Endothelial cell of umbilical vein (primary cell): ENCODE measurements around the gene TOMM34. TPM values are rescaled to one million over a fixed set of nuclear protein-coding genes. Genes with fewer than 3 reads are reported as not detected.

ENCODE experiments used
- BruUV-seq: library from RNA; stranded (reverse); fragments of 400-500 nt; replicated peaks from 2 replicates; lab custom pipeline; 2021; lab: Mats Ljungman, UMichigan
- CTCF ChIA-PET: fragments of 300-600, 350-600 bp; sonication (Branson Sonifier 250); formaldehyde crosslinking; loops from one replicate; lab custom pipeline; 2021; ENCODE audit warnings: antibody characterized with exemption, inconsistent platforms; lab: Charles Lee
- POLR2A ChIA-PET: fragments of 300-600, 350-600 bp; sonication (Branson Sonifier 250); formaldehyde crosslinking; loops from one replicate; lab custom pipeline; 2021; ENCODE audit warnings: antibody characterized with exemption, inconsistent platforms; lab: Charles Lee
- DNase-seq: peaks from one replicate; pipeline ENCODE4 v3.0.0-alpha.2; 2011; ENCODE audit warnings: low read depth, low spot score
- FAIRE-seq: peaks from 2 replicates; lab custom pipeline; 2011; peaks lifted over from hg19 to GRCh38; lab: Jason Lieb, UNC
- H2AFZ ChIP-seq: 2 replicates; pipeline ENCODE4 v1.6.0; 2012; ENCODE audit warnings: low read depth, low read length, control low read depth, inconsistent platforms
- H3K27ac ChIP-seq: 2 replicates; pipeline ENCODE4 v1.5.1; 2011; ENCODE audit warnings: low read depth, mild to moderate bottlenecking, control low read depth, low read length, moderate library complexity; ENCODE audit not compliant: insufficient read depth
- H3K27me3 ChIP-seq, 2 experiments: 2 replicates each; pipeline versions ENCODE4 v1.6.0 to v1.6.1; 2011; ENCODE audit warnings: low read length in 2 of 2, mixed read lengths in 1 of 2; ENCODE audit not compliant: control insufficient read depth in 2 of 2, insufficient read depth in 2 of 2
- H3K36me3 ChIP-seq, 2 experiments: 2 replicates in 1 of 2; 3 replicates in 1 of 2; pipeline ENCODE4 v1.5.1; 2011; ENCODE audit warnings: low read length in 2 of 2, mild to moderate bottlenecking in 1 of 2, moderate library complexity in 1 of 2; ENCODE audit not compliant: control insufficient read depth in 2 of 2, insufficient read depth in 2 of 2; ENCODE audit errors: extremely low read depth in 1 of 2
- H3K4me1 ChIP-seq: 3 replicates; pipeline ENCODE4 v1.5.1; 2011; ENCODE audit warnings: mild to moderate bottlenecking, low read length; ENCODE audit not compliant: control insufficient read depth, insufficient read depth; ENCODE audit errors: extremely low read depth
- H3K4me2 ChIP-seq: 2 replicates; pipeline ENCODE4 v1.6.1; 2011; ENCODE audit warnings: low read length, control low read depth, mixed read lengths; ENCODE audit not compliant: insufficient read depth
- H3K4me3 ChIP-seq, 3 experiments: fragments of 200-600 bp in 1 of 3; sonication (generic), shearing (Covaris generic) in 1 of 3; replicated peaks in 1 of 3; 2 replicates each; pipeline ENCODE4 v1.5.1; 2011 to 2016; ENCODE audit warnings: control low read depth in 3 of 3, low read length in 3 of 3, mild to moderate bottlenecking in 2 of 3, inconsistent platforms in 1 of 3, low read depth in 1 of 3, moderate library complexity in 1 of 3; ENCODE audit not compliant: insufficient read depth in 1 of 3
- H3K79me2 ChIP-seq: 2 replicates; pipeline ENCODE4 v1.6.0; 2012; ENCODE audit warnings: low read length, inconsistent platforms; ENCODE audit not compliant: control insufficient read depth, insufficient read depth
- H3K9ac ChIP-seq: replicated peaks from 2 replicates; pipeline ENCODE3; 2011; ENCODE audit warnings: low read length, control low read depth; ENCODE audit not compliant: insufficient read depth; ENCODE audit errors: extremely low read depth
- H3K9me1 ChIP-seq: replicated peaks from 3 replicates; pipeline ENCODE4 v1.6.0; 2011; ENCODE audit warnings: mild to moderate bottlenecking, low read length; ENCODE audit not compliant: control insufficient read depth, insufficient read depth; ENCODE audit errors: extremely low read depth
- H3K9me3 ChIP-seq: replicated peaks from 2 replicates; pipeline ENCODE4 v1.5.1; 2012; ENCODE audit warnings: low read length, inconsistent platforms; ENCODE audit not compliant: control insufficient read depth, insufficient read depth
- H4K20me1 ChIP-seq: replicated peaks from 2 replicates; pipeline ENCODE3; 2011; ENCODE audit warnings: mild to moderate bottlenecking, low read length; ENCODE audit not compliant: control insufficient read depth, insufficient read depth; ENCODE audit errors: extremely low read depth
- CTCF ChIP-seq, 2 donors: IDR thresholded peaks; 1 replicate in 1 of 2; 2 replicates in 1 of 2; pipeline ENCODE4 v1.5.1; 2011; ENCODE audit warnings: low read length in 2 of 2, mild to moderate bottlenecking in 2 of 2, moderate library complexity in 2 of 2, control low read depth in 1 of 2, inconsistent platforms in 1 of 2, low read depth in 1 of 2; ENCODE audit not compliant: insufficient read depth in 1 of 2; ENCODE audit errors: extremely low read depth in 1 of 2
- EZH2 ChIP-seq: IDR thresholded peaks from 2 replicates; pipeline ENCODE4 v1.6.1; 2012; ENCODE audit warnings: borderline replicate concordance, low read depth, mild to moderate bottlenecking, moderate library complexity, low read length, inconsistent platforms; ENCODE audit not compliant: severe bottlenecking
- FOS ChIP-seq: IDR thresholded peaks from 2 replicates; pipeline ENCODE4 v1.6.1; 2011; ENCODE audit warnings: mild to moderate bottlenecking, low read length, moderate library complexity, borderline replicate concordance; ENCODE audit not compliant: insufficient read depth
- GATA2 ChIP-seq: IDR thresholded peaks from 2 replicates; pipeline ENCODE4 v1.7.0; 2011; ENCODE audit warnings: low read depth, mild to moderate bottlenecking, moderate library complexity, mixed read lengths, low read length; ENCODE audit not compliant: insufficient read length, insufficient read depth
- JUN ChIP-seq: IDR thresholded peaks from 2 replicates; pipeline ENCODE4 v1.6.1; 2011; ENCODE audit warnings: borderline replicate concordance, low read depth; ENCODE audit not compliant: insufficient read length, insufficient read depth
- MAX ChIP-seq: IDR thresholded peaks from 2 replicates; pipeline ENCODE4 v1.6.1; 2011; ENCODE audit not compliant: insufficient read depth, insufficient read length
- MYC ChIP-seq: IDR thresholded peaks from one replicate; pipeline ENCODE4 v1.6.1; 2011; ENCODE audit warnings: mild to moderate bottlenecking, low read depth, low read length
- POLR2A ChIP-seq: IDR thresholded peaks from 2 replicates; pipeline ENCODE4 v1.6.1; 2012; ENCODE audit warnings: low read depth, mild to moderate bottlenecking, control low read depth, low read length
- POLR2AphosphoS5 ChIP-seq: IDR thresholded peaks from 2 replicates; pipeline ENCODE4 v1.6.1; 2012; ENCODE audit warnings: low read depth, mild to moderate bottlenecking, control low read depth, low read length, moderate library complexity; ENCODE audit not compliant: insufficient read depth
- dilution Hi-C: fragments of 300-500 bp; cut with MboI; formaldehyde crosslinking; loops from one replicate; pipeline ENCODE4 v1.15.0; 2019; ENCODE audit warnings: low sequenced_read_pairs; ENCODE audit not compliant: extremely low pct_ligation_motif_present
- intact Hi-C: fragments of 100-400 bp; cut with micrococcal nuclease; formaldehyde crosslinking; loops from one replicate; pipeline ENCODE4 v1.10.0; 2022
- polyA plus RNA-seq, 4 experiments: library from polyadenylated mRNA; depleted of rRNA in 3 of 4; stranded (reverse) in 3 of 4; unstranded in 1 of 4; fragments of >200 nt; gene quantifications; 2 replicates each; pipeline versions ENCODE4 v1.2.1 to v1.2.3, GENCODE V29; 2011 to 2012; ENCODE audit warnings: missing spikeins in 1 of 4
- total RNA-seq: library from RNA; stranded (reverse); gene quantifications from 2 replicates; pipeline ENCODE4 v1.2.3, GENCODE V29; 2021

TOMM34 gene
- total and polyA plus RNA-seq, 2 donors (not counting 3 experiments of a cell fraction or from before 2014, with no cell fraction given) = 36.3 to 44.2 TPM

GRCh38 chr20:44983093-44983674 is 23.0 kb upstream of the TOMM34 start:
- no peak for TF ChIP-seq MAX
- no peak for TF ChIP-seq GATA2
- no peak for TF ChIP-seq POLR2AphosphoS5
- no peak for TF ChIP-seq EZH2
- TF ChIP-seq POLR2A = no peak
- TF ChIP-seq MYC = no peak
- no peak for TF ChIP-seq FOS
- TF ChIP-seq CTCF (IDR thresholded peaks at IDR 0.05; ENCODE audit: extremely low read depth in 1 of 2, insufficient read depth in 1 of 2, low read depth in 1 of 2, low read length in 2 of 2) = no peak
- TF ChIP-seq JUN = no peak
- dilution Hi-C loops = no loop called here
- intact Hi-C loops = no loop called here
- no peak overlapping the region for H3K27ac ChIP-seq
- ChIA-PET CTCF (no interaction called here), POLR2A (no interaction called here)
- FAIRE-seq (no peak), DNase-seq (no peak)
- no peak overlapping the region for H3K4me2 ChIP-seq
- H3K36me3 ChIP-seq = peaks cover 3 to 7% of the 10 kb centered on the region in 2 experiments
- no peaks in the 10 kb centered on the region for H4K20me1 ChIP-seq
- no peak overlapping the region for H2AFZ ChIP-seq
- H3K9me1 ChIP-seq = no peaks in the 10 kb centered on the region
- no peaks in the 10 kb centered on the region for H3K9me3 ChIP-seq
- no TSS peak for BruUV-seq
- H3K27me3 ChIP-seq = no peaks in the 10 kb centered on the region
- H3K4me3 ChIP-seq = no peak overlapping the region
- no peaks in the 10 kb centered on the region for H3K79me2 ChIP-seq
- no peak overlapping the region for H3K9ac ChIP-seq
- H3K4me1 ChIP-seq = no peaks in the 10 kb centered on the region
